Astrocyte (in vitro differentiated cells and primary cell): ENCODE results near the gene PLCG2. TPM values are rescaled to one million over a fixed set of nuclear protein-coding genes. Genes with fewer than 3 reads are reported as not detected.

Experiments used
- DNase-seq: peaks from one replicate; pipeline ENCODE4 v3.0.0-alpha.2; 2010; ENCODE audit warnings: low read depth
- FAIRE-seq: peaks from 2 replicates; lab custom pipeline; 2011; peaks lifted over from hg19 to GRCh38; lab: Jason Lieb, UNC
- H2AFZ ChIP-seq: 2 replicates; pipeline ENCODE4 v1.6.0; 2012; ENCODE audit warnings: low read depth, low read length, inconsistent platforms
- H3K27ac ChIP-seq: 2 replicates; pipeline ENCODE4 v1.5.1; 2011; ENCODE audit warnings: low read depth, low read length, inconsistent platforms
- H3K27me3 ChIP-seq: 2 replicates; pipeline ENCODE4 v1.6.0; 2011; ENCODE audit warnings: low read length, inconsistent platforms; ENCODE audit not compliant: insufficient read depth
- H3K36me3 ChIP-seq: 2 replicates; pipeline ENCODE4 v1.5.1; 2011; ENCODE audit warnings: low read length, inconsistent platforms; ENCODE audit not compliant: insufficient read depth
- H3K4me1 ChIP-seq: 2 replicates; pipeline ENCODE4 v1.5.1; 2011; ENCODE audit warnings: low read length, inconsistent platforms; ENCODE audit not compliant: insufficient read depth
- H3K4me2 ChIP-seq: 2 replicates; pipeline ENCODE4 v1.6.0; 2012; ENCODE audit warnings: low read length, inconsistent platforms
- H3K4me3 ChIP-seq: 2 replicates; pipeline ENCODE4 v1.5.1; 2011; ENCODE audit warnings: low read depth, mild to moderate bottlenecking, low read length, inconsistent platforms; ENCODE audit not compliant: insufficient read depth
- H3K79me2 ChIP-seq: 2 replicates; pipeline ENCODE4 v1.6.0; 2012; ENCODE audit warnings: mild to moderate bottlenecking, low read length, inconsistent platforms; ENCODE audit not compliant: insufficient read depth
- H3K9ac ChIP-seq: 2 replicates; pipeline ENCODE4 v1.6.0; 2012; ENCODE audit warnings: mild to moderate bottlenecking, low read length, inconsistent platforms
- H3K9me3 ChIP-seq: 2 replicates; pipeline ENCODE4 v1.5.1; 2012; ENCODE audit warnings: low read depth, mild to moderate bottlenecking, low read length, inconsistent platforms; ENCODE audit not compliant: insufficient read depth
- H4K20me1 ChIP-seq: 2 replicates; pipeline ENCODE4 v1.6.0; 2012; ENCODE audit warnings: low read length, inconsistent platforms; ENCODE audit not compliant: insufficient read depth
- H3K27ac Mint-ChIP-seq: one replicate; pipeline ENCODE4 v1.8.0; 2021; ENCODE audit warnings: mild to moderate bottlenecking, mixed read lengths; ENCODE audit not compliant: unreplicated experiment
- H3K27me3 Mint-ChIP-seq: one replicate; pipeline ENCODE4 v1.8.0; 2021; ENCODE audit warnings: low read depth, mixed read lengths; ENCODE audit not compliant: unreplicated experiment
- H3K36me3 Mint-ChIP-seq: one replicate; pipeline ENCODE4 v1.8.0; 2021; ENCODE audit warnings: low read depth, mixed read lengths; ENCODE audit not compliant: unreplicated experiment
- H3K4me1 Mint-ChIP-seq: one replicate; pipeline ENCODE4 v1.8.0; 2021; ENCODE audit warnings: low read depth, mixed read lengths; ENCODE audit not compliant: unreplicated experiment
- H3K4me3 Mint-ChIP-seq: one replicate; pipeline ENCODE4 v1.8.0; 2021; ENCODE audit warnings: mild to moderate bottlenecking, moderate library complexity, mixed read lengths; ENCODE audit not compliant: unreplicated experiment
- H3K9me3 Mint-ChIP-seq: one replicate; pipeline ENCODE4 v1.8.0; 2021; ENCODE audit warnings: mild to moderate bottlenecking, mixed read lengths; ENCODE audit not compliant: unreplicated experiment
- EZH2 ChIP-seq: IDR thresholded peaks from 2 replicates; pipeline ENCODE4 v1.6.1; 2012; ENCODE audit warnings: mild to moderate bottlenecking, low read length, inconsistent platforms; ENCODE audit not compliant: insufficient read depth
- total RNA-seq: library from RNA; stranded (reverse); gene quantifications from 2 replicates; pipeline ENCODE4 v1.2.1, GENCODE V29; 2021
- TF ChIP-seq, protein P1 (sequence below): IDR thresholded peaks from 2 replicates; pipeline ENCODE4 v1.5.1; 2011; ENCODE audit warnings: low read depth, mild to moderate bottlenecking, inconsistent platforms, low read length, moderate library complexity; ENCODE audit not compliant: insufficient read depth

PLCG2 gene
- total RNA-seq, 1 donor from 2014 or later: 3.1 TPM

DNA sequence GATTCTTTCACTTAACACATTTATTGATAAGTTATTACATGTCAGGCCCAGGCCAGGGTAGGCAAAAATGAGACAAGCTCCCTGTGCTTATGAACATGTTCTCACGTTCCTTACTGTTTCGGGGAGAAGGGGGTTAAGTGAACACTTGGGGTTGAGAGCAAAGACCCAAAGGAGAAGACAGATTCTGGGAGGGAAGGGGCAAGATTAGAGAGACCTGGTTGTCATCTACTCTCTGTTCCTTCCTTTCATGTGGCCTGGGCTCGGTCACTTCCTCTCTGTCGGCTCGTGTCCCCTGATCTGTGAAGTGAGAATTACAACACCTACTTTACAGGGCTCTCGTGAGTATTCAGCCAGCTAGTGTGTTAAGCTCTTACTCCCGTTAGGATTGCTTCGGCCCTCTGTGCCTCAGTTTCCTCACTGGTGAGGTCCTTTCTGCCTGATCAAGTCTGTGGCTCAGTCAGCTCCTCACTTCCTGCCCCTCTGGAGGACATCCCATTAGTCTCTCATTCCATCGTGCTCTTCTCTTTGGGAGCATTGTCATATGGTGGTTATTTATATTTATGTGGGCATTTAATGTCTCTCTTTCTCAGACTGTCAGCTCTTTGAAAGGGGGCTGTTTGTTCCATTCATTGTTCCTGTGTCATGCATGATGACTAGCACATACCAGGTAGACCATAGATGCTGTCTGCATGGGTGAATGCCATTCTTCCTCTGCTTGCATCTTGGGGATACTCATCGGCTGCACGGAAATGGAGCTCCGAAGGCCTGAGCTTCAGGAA is 38.9 kb downstream of the PLCG2 start:
- Histone ChIP-seq H3K4me3 (no peak overlapping the region), H3K27me3 (peaks cover 3% of the 10 kb centered on the region), H3K27ac (no peak overlapping the region), H4K20me1 (no peaks in the 10 kb centered on the region), H2AFZ (no peak overlapping the region), H3K4me1 (no peaks in the 10 kb centered on the region), H3K79me2 (no peaks in the 10 kb centered on the region), H3K9ac (no peak overlapping the region), H3K4me2 (no peak overlapping the region), H3K9me3 (no peaks in the 10 kb centered on the region), H3K36me3 (no peaks in the 10 kb centered on the region)
- Mint-ChIP-seq H3K27me3 (peaks cover 20% of the 10 kb centered on the region), H3K4me3 (no peak overlapping the region), H3K27ac (no peak overlapping the region), H3K4me1 (peaks cover 4% of the 10 kb centered on the region), H3K36me3 (no peaks in the 10 kb centered on the region), H3K9me3 (peaks cover 6% of the 10 kb centered on the region)
- FAIRE-seq (no peak), DNase-seq (no peak)
- TF ChIP-seq, protein P1, sequence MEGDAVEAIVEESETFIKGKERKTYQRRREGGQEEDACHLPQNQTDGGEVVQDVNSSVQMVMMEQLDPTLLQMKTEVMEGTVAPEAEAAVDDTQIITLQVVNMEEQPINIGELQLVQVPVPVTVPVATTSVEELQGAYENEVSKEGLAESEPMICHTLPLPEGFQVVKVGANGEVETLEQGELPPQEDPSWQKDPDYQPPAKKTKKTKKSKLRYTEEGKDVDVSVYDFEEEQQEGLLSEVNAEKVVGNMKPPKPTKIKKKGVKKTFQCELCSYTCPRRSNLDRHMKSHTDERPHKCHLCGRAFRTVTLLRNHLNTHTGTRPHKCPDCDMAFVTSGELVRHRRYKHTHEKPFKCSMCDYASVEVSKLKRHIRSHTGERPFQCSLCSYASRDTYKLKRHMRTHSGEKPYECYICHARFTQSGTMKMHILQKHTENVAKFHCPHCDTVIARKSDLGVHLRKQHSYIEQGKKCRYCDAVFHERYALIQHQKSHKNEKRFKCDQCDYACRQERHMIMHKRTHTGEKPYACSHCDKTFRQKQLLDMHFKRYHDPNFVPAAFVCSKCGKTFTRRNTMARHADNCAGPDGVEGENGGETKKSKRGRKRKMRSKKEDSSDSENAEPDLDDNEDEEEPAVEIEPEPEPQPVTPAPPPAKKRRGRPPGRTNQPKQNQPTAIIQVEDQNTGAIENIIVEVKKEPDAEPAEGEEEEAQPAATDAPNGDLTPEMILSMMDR: no peak
- TF ChIP-seq EZH2: no peak

DNA sequence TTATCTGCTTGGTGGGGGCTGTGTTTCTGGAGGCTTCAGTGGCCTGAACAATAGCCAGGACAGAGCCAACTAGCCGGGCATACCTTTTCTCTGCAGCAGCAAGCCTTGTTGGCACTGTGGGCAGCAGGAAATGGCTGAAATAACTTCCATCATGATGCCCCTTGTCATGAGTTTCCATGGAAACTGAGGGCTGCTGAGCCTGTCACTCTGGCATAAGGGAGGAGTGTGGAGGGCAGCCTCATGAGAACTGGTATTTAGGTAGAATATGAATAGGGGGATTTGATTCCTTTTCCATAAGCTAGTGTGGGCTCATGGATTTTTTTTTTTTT is 39.4 kb downstream of the PLCG2 start:
- Histone ChIP-seq H4K20me1 (no peaks in the 10 kb centered on the region), H2AFZ (no peak overlapping the region), H3K36me3 (no peaks in the 10 kb centered on the region), H3K27me3 (peaks cover 3% of the 10 kb centered on the region), H3K4me2 (no peak overlapping the region), H3K4me3 (no peak overlapping the region), H3K9me3 (no peaks in the 10 kb centered on the region), H3K4me1 (no peaks in the 10 kb centered on the region), H3K79me2 (no peaks in the 10 kb centered on the region), H3K9ac (no peak overlapping the region), H3K27ac (no peak overlapping the region)
- DNase-seq: no peak
- Mint-ChIP-seq H3K27ac (no peak overlapping the region), H3K27me3 (peaks cover 18% of the 10 kb centered on the region), H3K4me3 (no peak overlapping the region), H3K4me1 (peaks cover 9% of the 10 kb centered on the region), H3K9me3 (peaks cover under 1% of the 10 kb centered on the region), H3K36me3 (no peaks in the 10 kb centered on the region)
- TF ChIP-seq, protein P1: no peak
- no peak for TF ChIP-seq EZH2
- FAIRE-seq: no peak

DNA sequence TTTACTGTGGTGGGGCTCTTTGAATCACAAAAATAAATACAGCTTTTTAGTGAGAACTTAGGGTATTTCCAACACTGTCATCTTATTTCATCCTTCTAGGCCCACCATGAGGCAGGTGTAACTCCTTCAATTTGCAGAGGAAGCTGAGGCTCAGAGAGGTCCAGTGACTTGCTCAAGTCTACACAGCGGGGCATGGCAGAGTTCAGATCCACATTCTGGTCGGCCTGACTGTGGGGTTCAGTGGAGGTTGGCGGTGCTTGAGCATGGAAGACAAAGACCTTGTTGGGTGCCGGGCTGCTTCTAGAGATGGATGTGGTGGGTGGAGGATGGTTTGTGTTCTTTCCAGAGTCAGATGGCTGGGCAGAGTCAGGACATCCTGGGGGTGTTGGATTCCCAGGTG is 39.8 kb downstream of the PLCG2 start:
- no peak overlapping the region for H3K9ac ChIP-seq
- H3K4me1 Mint-ChIP-seq: peaks cover 9% of the 10 kb centered on the region
- no peak overlapping the region for H3K4me3 ChIP-seq
- H3K4me1 ChIP-seq: no peaks in the 10 kb centered on the region
- H3K9me3 Mint-ChIP-seq: no peaks in the 10 kb centered on the region
- no peaks in the 10 kb centered on the region for H3K36me3 ChIP-seq
- TF ChIP-seq, protein P1: no peak
- no peak for TF ChIP-seq EZH2
- peaks cover 15% of the 10 kb centered on the region for H3K27me3 Mint-ChIP-seq
- FAIRE-seq (no peak), DNase-seq (no peak)
- no peak overlapping the region for H3K27ac Mint-ChIP-seq
- no peak overlapping the region for H2AFZ ChIP-seq
- H3K4me2 ChIP-seq: no peak overlapping the region
- peaks cover 3% of the 10 kb centered on the region for H3K27me3 ChIP-seq
- H3K27ac ChIP-seq: no peak overlapping the region
- no peak overlapping the region for H3K4me3 Mint-ChIP-seq
- no peaks in the 10 kb centered on the region for H3K79me2 ChIP-seq
- H3K36me3 Mint-ChIP-seq: no peaks in the 10 kb centered on the region
- H4K20me1 ChIP-seq: no peaks in the 10 kb centered on the region
- no peaks in the 10 kb centered on the region for H3K9me3 ChIP-seq
